Measurements from ENCODE around the gene MBD5. TPM values are rescaled to one million over a fixed set of nuclear protein-coding genes. Genes with fewer than 3 reads are reported as not detected.

Gene MBD5
- polyA plus RNA-seq, 1 of the 3 experiments (the other 2 are of a cell fraction) = 7.4 TPM

- POLR2A ChIA-PET = no interaction called here
- Histone ChIP-seq H3K9me3 (no peaks in the 10 kb centered on the region), H3K27ac (ENCODE audit: low read depth in 2 of 2, low read length in 1 of 2) (no peak overlapping the region), H3K79me2 (ENCODE audit: insufficient read depth) (no peaks in the 10 kb centered on the region), H3K9ac (no peak overlapping the region), H4K20me1 (ENCODE audit: insufficient read depth) (no peaks in the 10 kb centered on the region), H3K4me1 (ENCODE audit: control insufficient read depth in 1 of 2, insufficient read depth in 2 of 2, low read depth in 1 of 2, low read length in 1 of 2) (no peaks in the 10 kb centered on the region), H3K36me3 (replicated peaks in 1 of 2; ENCODE audit: control insufficient read depth in 1 of 2, insufficient read depth in 2 of 2, low read length in 1 of 2) (no peaks in the 10 kb centered on the region), H3K9me2 (no peaks in the 10 kb centered on the region; the same call in 1 of the 2 replicates), H3K27me3 (ENCODE audit: insufficient read depth) (no peaks in the 10 kb centered on the region), H2AFZ (ENCODE audit: low read depth) (no peak overlapping the region), H3K4me2 (no peak overlapping the region), H3K4me3 (ENCODE audit: low read depth in 2 of 2, low read length in 1 of 2) (no peak overlapping the region), H3F3A (replicated peaks; ENCODE audit: insufficient read depth) (peaks cover 6% of the 10 kb centered on the region)
- WGBS (ENCODE audit: low lambda C conversion rate) = 28% methylated on average over 1 of the region's 1 CpG
- no peak for DNase-seq
- TF ChIP-seq FOXJ3 (CRISPR knock-in tag; IDR thresholded peaks at IDR 0.05) = no peak
- TF ChIP-seq TAF1 (IDR thresholded peaks at IDR 0.05; ENCODE audit: borderline replicate concordance, low read depth, low read length) = no peak
- CTCF ChIA-PET = interaction anchor here (2.5 to 2.6 kb wide), 2 partner anchors 25 to 494 kb away, joined by 9 to 15 read pairs; no protein-coding TSS in a partner anchor
Measured at GRCh38 chr2:148484066-148484465, 463.2 kb downstream of the MBD5 start.

DNA sequence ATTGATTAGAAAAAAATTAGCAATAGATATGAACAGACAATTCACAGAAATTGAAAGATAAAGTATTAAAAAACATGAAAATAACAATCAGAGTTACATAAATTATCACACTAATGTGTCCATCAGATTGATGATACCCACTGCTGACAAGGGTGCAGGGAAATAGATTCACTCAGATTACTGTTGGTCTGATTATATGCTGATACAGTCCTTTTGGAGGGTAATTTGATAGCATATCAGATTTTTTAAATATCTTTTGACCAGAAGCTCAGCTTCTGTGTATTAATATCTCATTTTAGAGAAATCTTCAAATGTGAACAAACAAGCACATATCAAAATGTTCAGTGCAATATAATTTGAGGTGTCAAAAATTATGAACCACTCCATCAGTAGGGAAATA lies 465.8 kb downstream of the MBD5 start:
- Histone ChIP-seq H2AFZ (ENCODE audit: low read depth) (no peak overlapping the region), H4K20me1 (ENCODE audit: insufficient read depth) (no peaks in the 10 kb centered on the region), H3K4me3 (ENCODE audit: low read depth in 2 of 2, low read length in 1 of 2) (no peak overlapping the region), H3K36me3 (replicated peaks in 1 of 2; ENCODE audit: control insufficient read depth in 1 of 2, insufficient read depth in 2 of 2, low read length in 1 of 2) (peaks cover 0 to 5% of the 10 kb centered on the region in 2 experiments), H3K9ac (no peak overlapping the region), H3F3A (replicated peaks; ENCODE audit: insufficient read depth) (no peaks in the 10 kb centered on the region), H3K4me2 (no peak overlapping the region), H3K27me3 (ENCODE audit: insufficient read depth) (no peaks in the 10 kb centered on the region), H3K4me1 (ENCODE audit: control insufficient read depth in 1 of 2, insufficient read depth in 2 of 2, low read depth in 1 of 2, low read length in 1 of 2) (peaks cover 0 to 8% of the 10 kb centered on the region in 2 experiments; a peak in 3 of 4 replicates), H3K9me3 (no peaks in the 10 kb centered on the region), H3K27ac (ENCODE audit: low read depth in 2 of 2, low read length in 1 of 2) (no peak overlapping the region), H3K9me2 (no peaks in the 10 kb centered on the region), H3K79me2 (ENCODE audit: insufficient read depth) (no peaks in the 10 kb centered on the region)
- TF ChIP-seq GABPA (IDR thresholded peaks at IDR 0.05; ENCODE audit: low read depth) (no peak), RFX5 (IDR thresholded peaks at IDR 0.05; ENCODE audit: low read length) (no peak), FOXJ3 (CRISPR knock-in tag; IDR thresholded peaks at IDR 0.05) (no peak), CHD2 (IDR thresholded peaks at IDR 0.05; ENCODE audit: low read length, partially characterized antibody) (no peak), MEF2A (IDR thresholded peaks at IDR 0.05; ENCODE audit: borderline replicate concordance, low read depth) (no peak)
- TF ChIP-seq, protein P1, sequence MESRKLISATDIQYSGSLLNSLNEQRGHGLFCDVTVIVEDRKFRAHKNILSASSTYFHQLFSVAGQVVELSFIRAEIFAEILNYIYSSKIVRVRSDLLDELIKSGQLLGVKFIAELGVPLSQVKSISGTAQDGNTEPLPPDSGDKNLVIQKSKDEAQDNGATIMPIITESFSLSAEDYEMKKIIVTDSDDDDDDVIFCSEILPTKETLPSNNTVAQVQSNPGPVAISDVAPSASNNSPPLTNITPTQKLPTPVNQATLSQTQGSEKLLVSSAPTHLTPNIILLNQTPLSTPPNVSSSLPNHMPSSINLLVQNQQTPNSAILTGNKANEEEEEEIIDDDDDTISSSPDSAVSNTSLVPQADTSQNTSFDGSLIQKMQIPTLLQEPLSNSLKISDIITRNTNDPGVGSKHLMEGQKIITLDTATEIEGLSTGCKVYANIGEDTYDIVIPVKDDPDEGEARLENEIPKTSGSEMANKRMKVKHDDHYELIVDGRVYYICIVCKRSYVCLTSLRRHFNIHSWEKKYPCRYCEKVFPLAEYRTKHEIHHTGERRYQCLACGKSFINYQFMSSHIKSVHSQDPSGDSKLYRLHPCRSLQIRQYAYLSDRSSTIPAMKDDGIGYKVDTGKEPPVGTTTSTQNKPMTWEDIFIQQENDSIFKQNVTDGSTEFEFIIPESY (IDR thresholded peaks at IDR 0.05; ENCODE audit: borderline replicate concordance, low read depth) = no peak
- TF ChIP-seq, protein P2, sequence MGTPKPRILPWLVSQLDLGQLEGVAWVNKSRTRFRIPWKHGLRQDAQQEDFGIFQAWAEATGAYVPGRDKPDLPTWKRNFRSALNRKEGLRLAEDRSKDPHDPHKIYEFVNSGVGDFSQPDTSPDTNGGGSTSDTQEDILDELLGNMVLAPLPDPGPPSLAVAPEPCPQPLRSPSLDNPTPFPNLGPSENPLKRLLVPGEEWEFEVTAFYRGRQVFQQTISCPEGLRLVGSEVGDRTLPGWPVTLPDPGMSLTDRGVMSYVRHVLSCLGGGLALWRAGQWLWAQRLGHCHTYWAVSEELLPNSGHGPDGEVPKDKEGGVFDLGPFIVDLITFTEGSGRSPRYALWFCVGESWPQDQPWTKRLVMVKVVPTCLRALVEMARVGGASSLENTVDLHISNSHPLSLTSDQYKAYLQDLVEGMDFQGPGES (IDR thresholded peaks at IDR 0.05; ENCODE audit: low read depth, low read length) = no peak
- TF ChIP-seq, protein P3, sequence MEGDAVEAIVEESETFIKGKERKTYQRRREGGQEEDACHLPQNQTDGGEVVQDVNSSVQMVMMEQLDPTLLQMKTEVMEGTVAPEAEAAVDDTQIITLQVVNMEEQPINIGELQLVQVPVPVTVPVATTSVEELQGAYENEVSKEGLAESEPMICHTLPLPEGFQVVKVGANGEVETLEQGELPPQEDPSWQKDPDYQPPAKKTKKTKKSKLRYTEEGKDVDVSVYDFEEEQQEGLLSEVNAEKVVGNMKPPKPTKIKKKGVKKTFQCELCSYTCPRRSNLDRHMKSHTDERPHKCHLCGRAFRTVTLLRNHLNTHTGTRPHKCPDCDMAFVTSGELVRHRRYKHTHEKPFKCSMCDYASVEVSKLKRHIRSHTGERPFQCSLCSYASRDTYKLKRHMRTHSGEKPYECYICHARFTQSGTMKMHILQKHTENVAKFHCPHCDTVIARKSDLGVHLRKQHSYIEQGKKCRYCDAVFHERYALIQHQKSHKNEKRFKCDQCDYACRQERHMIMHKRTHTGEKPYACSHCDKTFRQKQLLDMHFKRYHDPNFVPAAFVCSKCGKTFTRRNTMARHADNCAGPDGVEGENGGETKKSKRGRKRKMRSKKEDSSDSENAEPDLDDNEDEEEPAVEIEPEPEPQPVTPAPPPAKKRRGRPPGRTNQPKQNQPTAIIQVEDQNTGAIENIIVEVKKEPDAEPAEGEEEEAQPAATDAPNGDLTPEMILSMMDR (IDR thresholded peaks at IDR 0.05) = no peak
- TF ChIP-seq, protein P4, sequence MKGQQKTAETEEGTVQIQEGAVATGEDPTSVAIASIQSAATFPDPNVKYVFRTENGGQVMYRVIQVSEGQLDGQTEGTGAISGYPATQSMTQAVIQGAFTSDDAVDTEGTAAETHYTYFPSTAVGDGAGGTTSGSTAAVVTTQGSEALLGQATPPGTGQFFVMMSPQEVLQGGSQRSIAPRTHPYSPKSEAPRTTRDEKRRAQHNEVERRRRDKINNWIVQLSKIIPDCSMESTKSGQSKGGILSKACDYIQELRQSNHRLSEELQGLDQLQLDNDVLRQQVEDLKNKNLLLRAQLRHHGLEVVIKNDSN (IDR thresholded peaks at IDR 0.05; ENCODE audit: borderline replicate concordance, low read depth) = no peak
- CTCF ChIA-PET = interaction anchor here (1.0 to 1.4 kb wide), 2 partner anchors 16 to 23 kb away, joined by 5 read pairs; no protein-coding TSS in a partner anchor
- POLR2A ChIA-PET = no interaction called here
- DNase-seq = no peak

Data from SK-N-SH (cell line).